ENCODE measurements around the gene SLC6A17.

Gene SLC6A17

GRCh38 chr1:110237386-110238152 lies 87.3 kb downstream of the SLC6A17 start:
- peak in 8 of 56 donors; percentile 13 to 45 (median 27) for DNase-seq

- DNase-seq, result no peak
These were observed 89.4 kb downstream of the SLC6A17 start for GRCh38 chr1:110239441-110240430.

- no peak for DNase-seq
These were observed 90.3 kb downstream of the SLC6A17 start for GRCh38 chr1:110240476-110241210.

GRCh38 chr1:110241516-110241915 lies 91.2 kb downstream of the SLC6A17 start:
- DNase-seq, result no peak

- no peak for DNase-seq
These were observed 91.8 kb downstream of the SLC6A17 start for GRCh38 chr1:110242062-110242461.

- DNase-seq, result no peak
These were observed 92.4 kb downstream of the SLC6A17 start for GRCh38 chr1:110242731-110243130.

GRCh38 chr1:110243146-110243545 lies 92.9 kb downstream of the SLC6A17 start:
- DNase-seq, result no peak

GRCh38 chr1:110243574-110243973 lies 93.3 kb downstream of the SLC6A17 start:
- peak in 3 of 56 donors; percentile 12 to 47 (median 15) for DNase-seq

GRCh38 chr1:110245876-110246620 lies 95.8 kb downstream of the SLC6A17 start:
- DNase-seq, result no peak

- no peak for DNase-seq
These were observed 98.5 kb downstream of the SLC6A17 start for GRCh38 chr1:110248746-110249145.

GRCh38 chr1:110249256-110249655 lies 99.0 kb downstream of the SLC6A17 start:
- no peak for DNase-seq

- DNase-seq, result no peak
These were observed 99.7 kb downstream of the SLC6A17 start for GRCh38 chr1:110250008-110250407.

- DNase-seq, result no peak
These were observed 100.5 kb downstream of the SLC6A17 start for GRCh38 chr1:110250749-110251148.

Measured in amygdala (tissue), 56 donors.